GM19193 (cell line): ENCODE results near the gene FAM13C.

Experiments used
- POLR2A ChIP-seq: IDR thresholded peaks from 4 replicates; pipeline ENCODE4 v1.6.1; 2011; ENCODE audit not compliant: insufficient read depth, insufficient read length; ENCODE audit errors: extremely low read depth

Gene FAM13C

GRCh38 chr10:59374916-59375315 lies 12.6 kb upstream of the FAM13C start:
- TF ChIP-seq POLR2A: no peak

DNA sequence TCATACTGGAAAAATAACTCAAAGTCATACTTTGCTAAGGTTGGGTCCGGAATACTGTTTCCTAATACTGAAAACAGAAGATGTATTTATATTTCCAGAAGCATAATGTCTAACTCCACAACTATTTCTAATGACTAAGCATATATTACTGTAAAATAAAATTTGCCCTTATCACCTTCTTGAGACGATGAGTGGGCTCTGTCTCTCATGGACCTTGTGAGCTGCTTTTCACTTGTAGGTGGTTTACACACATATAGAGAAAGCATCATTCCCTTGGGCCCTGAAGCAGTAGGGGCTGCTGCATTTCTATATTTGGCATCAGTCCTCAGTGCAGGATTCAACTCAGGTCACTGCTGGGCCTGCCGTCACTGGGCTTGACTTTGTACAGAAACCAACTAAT lies 10.7 kb upstream of the FAM13C start:
- no peak for TF ChIP-seq POLR2A

DNA sequence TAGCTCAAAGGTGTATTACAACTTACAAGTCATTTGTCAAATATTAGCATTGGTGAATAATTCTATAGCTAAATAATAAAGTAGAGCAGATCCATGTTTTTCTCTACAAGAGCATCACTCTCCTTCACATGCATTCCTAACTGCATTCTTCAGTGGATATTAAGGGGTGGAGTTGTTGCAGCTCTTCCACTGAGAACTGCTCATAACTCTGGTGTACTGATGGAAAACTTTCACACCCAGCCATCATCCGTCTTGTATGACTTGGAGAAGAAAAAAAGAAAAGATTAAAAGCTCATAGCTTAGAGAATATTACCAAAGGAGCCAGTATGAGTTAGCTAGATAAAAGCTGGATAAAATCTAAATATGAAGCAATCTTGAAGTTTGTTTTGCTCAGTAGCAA lies 10.2 kb upstream of the FAM13C start:
- no peak for TF ChIP-seq POLR2A

DNA sequence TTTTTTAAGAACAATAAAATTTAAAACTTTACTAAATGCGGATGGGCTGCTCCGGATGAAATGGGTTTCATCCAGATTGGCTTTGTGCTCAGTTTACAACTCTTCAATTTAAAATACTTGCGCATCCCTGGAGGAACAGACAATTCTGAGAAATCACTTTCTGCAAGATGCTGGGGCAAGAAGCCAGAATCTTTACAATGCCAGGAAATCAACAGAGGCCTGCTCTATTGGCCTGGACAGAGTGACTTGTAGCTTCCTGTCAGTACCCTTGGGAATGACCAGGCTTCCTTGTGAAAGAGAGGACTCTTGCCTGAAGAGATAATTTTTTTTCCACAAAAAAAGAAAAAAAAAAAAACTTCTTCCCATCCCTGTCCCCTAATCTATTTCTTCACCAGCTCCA lies 3.9 kb upstream of the FAM13C start:
- TF ChIP-seq POLR2A: no peak

- TF ChIP-seq POLR2A: no peak
These were observed 1.2 kb upstream of the FAM13C start for GRCh38 chr10:59363446-59363958.

- TF ChIP-seq POLR2A: no peak
These were observed 621 bp upstream of the FAM13C start for GRCh38 chr10:59362959-59363381.

DNA sequence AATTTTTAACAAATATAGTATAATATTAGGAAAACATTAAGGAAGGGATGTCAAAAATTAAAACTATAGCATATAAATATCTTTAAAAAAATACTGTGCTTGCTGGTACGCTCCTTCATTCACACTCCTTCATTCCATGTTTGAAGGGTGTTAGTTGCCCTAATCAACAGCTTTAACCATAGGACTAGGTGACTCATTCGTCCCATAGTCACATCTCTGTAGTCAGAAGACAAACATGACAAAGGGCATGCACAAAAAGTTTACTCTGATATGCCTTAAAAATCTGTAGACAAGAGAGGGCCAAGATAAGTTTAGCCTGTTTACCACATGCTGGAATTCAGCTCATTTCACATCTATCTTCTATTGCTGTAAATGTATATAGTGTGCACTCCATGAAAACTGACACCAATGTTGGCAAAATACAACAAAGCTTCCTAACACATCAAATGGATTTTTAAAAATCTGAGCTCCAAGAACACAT lies 646 bp downstream of the FAM13C start:
- no peak for TF ChIP-seq POLR2A

DNA sequence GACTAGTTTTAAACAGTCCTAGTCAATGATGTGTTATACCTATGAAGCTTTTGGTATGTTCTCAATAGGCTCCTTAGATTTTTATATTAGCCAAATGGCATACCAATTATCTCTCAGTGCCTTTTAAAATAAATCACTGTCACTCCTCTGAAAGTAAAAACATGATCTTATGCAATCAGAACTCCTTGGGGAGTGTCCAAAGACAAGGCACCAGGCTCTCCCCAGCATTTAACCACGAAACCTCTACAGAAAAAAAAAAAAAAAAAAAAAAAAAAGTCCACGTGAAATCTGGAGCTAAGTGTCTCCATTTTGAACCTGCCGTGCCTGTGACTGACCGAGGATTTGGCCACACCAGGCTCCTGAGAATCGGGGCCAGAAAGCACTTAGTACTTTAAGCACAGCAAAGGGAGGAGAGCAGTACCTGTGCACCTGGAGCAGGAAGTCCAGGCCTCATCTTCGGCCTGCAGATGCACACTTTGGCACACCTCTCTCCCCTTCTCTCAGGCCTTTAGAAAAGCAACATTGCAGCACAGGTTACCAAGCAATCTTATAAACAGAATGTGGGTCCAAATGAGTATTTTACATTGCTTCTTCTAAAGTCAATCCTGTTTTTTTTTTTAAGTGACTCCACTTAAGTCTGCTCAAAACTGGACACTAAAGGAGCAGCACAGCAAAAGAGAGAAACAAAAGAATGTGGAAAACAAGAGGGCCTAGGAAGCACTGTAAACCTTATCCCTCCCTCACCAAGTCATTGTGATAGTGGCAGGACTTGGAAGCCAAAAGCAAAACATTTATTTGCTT lies 1.5 kb downstream of the FAM13C start:
- no peak for TF ChIP-seq POLR2A

DNA sequence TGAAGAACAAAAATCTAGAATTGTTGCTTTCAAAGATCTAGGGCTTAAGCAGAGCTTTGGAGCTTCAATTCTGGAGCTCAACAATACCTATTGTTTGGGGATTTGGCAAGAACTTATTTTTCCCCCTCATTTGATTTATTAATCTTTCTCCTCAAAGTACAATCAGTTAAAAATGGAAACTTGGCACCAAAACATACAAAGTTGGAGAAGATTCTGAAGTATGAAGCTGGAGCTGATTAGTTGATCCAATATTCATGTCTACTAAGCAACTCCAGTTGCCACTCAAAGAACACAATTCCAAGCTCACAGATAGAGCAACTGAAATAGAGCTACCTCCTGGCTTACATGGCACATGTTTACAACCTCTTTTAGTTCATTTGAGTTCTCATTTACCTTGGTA lies 3.8 kb downstream of the FAM13C start:
- TF ChIP-seq POLR2A: no peak

- no peak for TF ChIP-seq POLR2A
These were observed 7.9 kb downstream of the FAM13C start for GRCh38 chr10:59354434-59354833.

GRCh38 chr10:59350558-59350957 lies 11.8 kb downstream of the FAM13C start:
- TF ChIP-seq POLR2A: no peak

GRCh38 chr10:59346321-59346720 lies 16.0 kb downstream of the FAM13C start:
- no peak for TF ChIP-seq POLR2A

DNA sequence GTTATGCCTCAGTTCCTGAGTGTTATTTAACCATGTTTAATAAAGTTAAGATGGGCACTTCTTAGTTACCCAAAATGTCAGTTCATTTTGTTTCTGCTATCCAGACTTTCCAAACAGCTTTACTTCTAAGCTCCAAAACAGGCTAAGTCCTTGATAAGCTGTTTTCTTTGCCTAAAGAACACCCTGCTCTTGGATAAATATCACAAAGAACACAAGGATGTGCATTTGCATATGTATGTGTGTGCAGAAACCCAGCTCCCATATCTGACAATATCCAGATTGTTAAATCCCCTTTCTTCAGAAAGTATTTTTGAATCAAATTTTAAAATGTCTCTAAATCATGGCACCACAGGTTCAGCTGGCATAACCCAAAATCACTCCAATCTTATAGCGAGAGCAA lies 19.6 kb downstream of the FAM13C start:
- no peak for TF ChIP-seq POLR2A

- TF ChIP-seq POLR2A: no peak
These were observed 20.3 kb downstream of the FAM13C start for GRCh38 chr10:59342000-59342399.

- TF ChIP-seq POLR2A: no peak
These were observed 22.1 kb downstream of the FAM13C start for GRCh38 chr10:59340285-59340684.

GRCh38 chr10:59339351-59339750 lies 23.0 kb downstream of the FAM13C start:
- no peak for TF ChIP-seq POLR2A
